GM19397 (cell line): ENCODE data around the gene YAP1.

Source experiments
- ATAC-seq: cut with Tn5 transposase; IDR thresholded peaks from one replicate; pipeline ENCODE4 v1.9.1; 2021; ENCODE audit warnings: mild to moderate bottlenecking, moderate library complexity; ENCODE audit not compliant: unreplicated experiment

YAP1 gene

GRCh38 chr11:102109896-102110760 is at the start of gene YAP1:
TSS of gene YAP1 (plus strand) at chr11:102110447. CDS start at chr11:102110849, 402 bp downstream.
- ATAC-seq = peak; percentile 90

- no peak for ATAC-seq
Measured at GRCh38 chr11:102061276-102061675, 49.0 kb upstream of the YAP1 start.

- no peak for ATAC-seq
Measured at GRCh38 chr11:102062106-102062505, 48.1 kb upstream of the YAP1 start.

- ATAC-seq = no peak
Measured at GRCh38 chr11:102064316-102064715, 45.9 kb upstream of the YAP1 start.

- ATAC-seq = no peak
Measured at GRCh38 chr11:102070766-102071165, 39.5 kb upstream of the YAP1 start.

- ATAC-seq = no peak
Measured at GRCh38 chr11:102071497-102072472, 38.5 kb upstream of the YAP1 start.

- ATAC-seq = no peak
Measured at GRCh38 chr11:102073253-102073652, 37.0 kb upstream of the YAP1 start.

- no peak for ATAC-seq
Measured at GRCh38 chr11:102079625-102080024, 30.6 kb upstream of the YAP1 start.

GRCh38 chr11:102081313-102081712 is 28.9 kb upstream of the YAP1 start:
- ATAC-seq = no peak

- ATAC-seq = no peak
Measured at GRCh38 chr11:102085864-102086551, 24.2 kb upstream of the YAP1 start.

GRCh38 chr11:102097186-102097585 is 13.1 kb upstream of the YAP1 start:
- no peak for ATAC-seq

- ATAC-seq = no peak
Measured at GRCh38 chr11:102099755-102100154, 10.5 kb upstream of the YAP1 start.

GRCh38 chr11:102108734-102109440 is 1.4 kb upstream of the YAP1 start:
- ATAC-seq = no peak

- ATAC-seq = peak; percentile 20
Measured at GRCh38 chr11:102110761-102111010, 439 bp downstream of the YAP1 start.

- peak; percentile 3 for ATAC-seq
Measured at GRCh38 chr11:102111011-102111786, 952 bp downstream of the YAP1 start.

GRCh38 chr11:102111787-102112508 is 1.7 kb downstream of the YAP1 start:
- no peak for ATAC-seq

GRCh38 chr11:102112509-102112821 is 2.2 kb downstream of the YAP1 start:
- no peak for ATAC-seq

- no peak for ATAC-seq
Measured at GRCh38 chr11:102114032-102114431, 3.8 kb downstream of the YAP1 start.

- ATAC-seq = no peak
Measured at GRCh38 chr11:102115557-102115956, 5.3 kb downstream of the YAP1 start.
